ENCODE results near the gene ISOC1.

DNA sequence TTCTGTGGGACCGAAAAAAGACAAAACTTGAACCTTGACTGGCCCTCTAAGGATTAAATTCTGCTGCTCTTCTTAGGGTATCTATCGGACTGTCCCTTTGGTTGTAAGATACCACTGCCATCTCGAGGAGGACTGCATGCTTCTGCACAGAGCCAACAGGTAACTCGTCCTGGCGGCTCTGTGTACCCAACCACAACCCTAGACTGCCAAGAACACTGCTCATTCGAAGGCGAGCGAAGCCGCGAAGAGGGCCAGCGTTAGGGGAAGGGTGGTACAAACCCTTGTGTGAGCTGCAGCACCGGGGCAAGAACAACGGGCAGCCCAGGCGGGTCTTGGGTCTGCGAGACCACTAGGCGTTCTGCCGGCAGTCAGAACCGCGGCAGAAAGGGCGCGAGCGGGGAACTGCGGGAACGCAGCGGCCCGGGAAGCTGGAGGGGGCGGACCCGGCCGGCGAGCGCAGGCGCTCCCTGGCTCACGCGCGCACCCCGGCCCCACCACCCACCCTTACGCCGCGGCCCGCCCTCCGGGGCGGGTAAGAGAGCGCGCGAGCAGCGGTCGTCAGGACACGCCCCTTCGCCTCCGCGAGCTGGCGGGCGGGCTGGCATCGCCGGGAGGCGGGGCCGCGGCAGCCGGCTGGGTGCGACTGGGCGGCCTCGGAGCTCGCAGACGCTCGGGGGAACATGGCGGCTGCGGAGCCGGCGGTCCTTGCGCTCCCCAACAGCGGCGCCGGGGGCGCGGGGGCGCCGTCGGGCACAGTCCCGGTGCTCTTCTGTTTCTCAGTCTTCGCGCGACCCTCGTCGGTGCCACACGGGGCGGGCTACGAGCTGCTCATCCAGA, at the start of gene ISOC1:
- TF ChIP-seq, protein P1, sequence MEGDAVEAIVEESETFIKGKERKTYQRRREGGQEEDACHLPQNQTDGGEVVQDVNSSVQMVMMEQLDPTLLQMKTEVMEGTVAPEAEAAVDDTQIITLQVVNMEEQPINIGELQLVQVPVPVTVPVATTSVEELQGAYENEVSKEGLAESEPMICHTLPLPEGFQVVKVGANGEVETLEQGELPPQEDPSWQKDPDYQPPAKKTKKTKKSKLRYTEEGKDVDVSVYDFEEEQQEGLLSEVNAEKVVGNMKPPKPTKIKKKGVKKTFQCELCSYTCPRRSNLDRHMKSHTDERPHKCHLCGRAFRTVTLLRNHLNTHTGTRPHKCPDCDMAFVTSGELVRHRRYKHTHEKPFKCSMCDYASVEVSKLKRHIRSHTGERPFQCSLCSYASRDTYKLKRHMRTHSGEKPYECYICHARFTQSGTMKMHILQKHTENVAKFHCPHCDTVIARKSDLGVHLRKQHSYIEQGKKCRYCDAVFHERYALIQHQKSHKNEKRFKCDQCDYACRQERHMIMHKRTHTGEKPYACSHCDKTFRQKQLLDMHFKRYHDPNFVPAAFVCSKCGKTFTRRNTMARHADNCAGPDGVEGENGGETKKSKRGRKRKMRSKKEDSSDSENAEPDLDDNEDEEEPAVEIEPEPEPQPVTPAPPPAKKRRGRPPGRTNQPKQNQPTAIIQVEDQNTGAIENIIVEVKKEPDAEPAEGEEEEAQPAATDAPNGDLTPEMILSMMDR (conservative IDR thresholded peaks at IDR 0.05; ENCODE audit: low read depth, low read length): no peak
- no peak for TF ChIP-seq EZH2 (IDR thresholded peaks at IDR 0.05; ENCODE audit: borderline replicate concordance, low read depth, low read length, poor library complexity, severe bottlenecking)

All from A673 (cell line).